ENCODE measurements around the gene PARP3.

GRCh38 chr3:51904034-51904823 lies 37.9 kb upstream of the PARP3 start:
- TF ChIP-seq EZH2 (IDR thresholded peaks at IDR 0.05): no peak
- no peak for TF ChIP-seq POLR2AphosphoS5 (IDR thresholded peaks at IDR 0.05; ENCODE audit: borderline replicate concordance, low read depth, low read length)

Measured in SK-N-MC (cell line).